Posterior vena cava (tissue), 2 donors: ENCODE measurements around the gene SLC6A4. TPM values are rescaled to one million over a fixed set of nuclear protein-coding genes. Genes with fewer than 3 reads are reported as not detected.
"Not testable (repeated sequence)": the region's sequence is repeated elsewhere in the genome, so short reads cannot be mapped to it uniquely, and the experiment has no call there.

ENCODE experiments used
- DNase-seq: peaks from one replicate; pipeline ENCODE4 v3.0.0-alpha.2; 2020; ENCODE audit warnings: low spot score
- intact Hi-C, 2 donors: fragments of 100-400 bp; cut with DNase I; formaldehyde crosslinking; loops; one replicate each; pipeline versions ENCODE4 v1.14.1 to v1.14.2; 2022 to 2023
- total RNA-seq, 2 donors: library from RNA; stranded (reverse); fragmentation: NEBNext Ultra II Directional; extraction: Animal tissue kit (Norgen Biotek cat#: 25700); gene quantifications; one replicate each; pipeline ENCODE4 v1.2.1, GENCODE V29; 2021
- donor health status: DM: yes; HTN: yes; CAD: no.
- donor health status: DM: yes; HTN: yes; CAD: no.

Gene SLC6A4
- total RNA-seq, 2 donors from 2014 or later: 0.28 TPM; not detected in 1

GRCh38 chr17:30148376-30148775 is 87.1 kb downstream of the SLC6A4 start:
- DNase-seq: no peak
- intact Hi-C loops: no loop called here

GRCh38 chr17:30147860-30148259 is 87.6 kb downstream of the SLC6A4 start:
- intact Hi-C loops, DNase-seq: not testable (repeated sequence)

Other genes with a start within 250 kb of the SLC6A4 start
- gene NSRP1, start 118.9 kb downstream of the SLC6A4 start, total RNA-seq: 10 to 100 TPM; 42.5 to 62.9 TPM
- gene BLMH, start 56.2 kb upstream of the SLC6A4 start, total RNA-seq: 10 to 100 TPM; 23.3 to 28.4 TPM
- gene TMIGD1, start 98.4 kb upstream of the SLC6A4 start, total RNA-seq: not detected
- gene CPD, start 143.2 kb upstream of the SLC6A4 start, total RNA-seq: 10 to 100 TPM; 39.8 to 40.4 TPM
- 10 to 100 TPM; 40.1 to 43.7 TPM for gene GOSR1, start 241.7 kb upstream of the SLC6A4 start, total RNA-seq